Neural progenitor cell (in vitro differentiated cells): ENCODE measurements around the gene SPEM1.

Experiments used
- CTCF ChIP-seq: fragments of 200-600 bp; sonication (generic); IDR thresholded peaks from 2 replicates; pipeline ENCODE4 v1.5.1; 2017; ENCODE audit warnings: antibody characterized with exemption, mild to moderate bottlenecking
- EZH2 ChIP-seq: fragments of 200-600 bp; sonication (generic); IDR thresholded peaks from 2 replicates; pipeline ENCODE4 v1.6.1; 2017; ENCODE audit warnings: antibody characterized with exemption, mild to moderate bottlenecking, moderate library complexity
- EZH2phosphoT487 ChIP-seq: fragments of 200-600 bp; sonication (generic); IDR thresholded peaks from 2 replicates; pipeline ENCODE4 v1.6.1; 2017; ENCODE audit warnings: antibody characterized with exemption

GRCh38 chr17:7466639-7467341 is 46.7 kb downstream of the SPEM1 start:
- TF ChIP-seq CTCF (no peak), EZH2phosphoT487 (no peak), EZH2 (no peak)
